Activated effector memory CD4-positive, alpha-beta T cell treated with Interleukin-2 at 50 U/mL for 16 hours (primary cell): ENCODE measurements around the gene CDKN2D.

Source experiments
- DNase-seq: peaks from one replicate; pipeline ENCODE4 v3.0.0-alpha.2; 2020

Gene CDKN2D

DNA sequence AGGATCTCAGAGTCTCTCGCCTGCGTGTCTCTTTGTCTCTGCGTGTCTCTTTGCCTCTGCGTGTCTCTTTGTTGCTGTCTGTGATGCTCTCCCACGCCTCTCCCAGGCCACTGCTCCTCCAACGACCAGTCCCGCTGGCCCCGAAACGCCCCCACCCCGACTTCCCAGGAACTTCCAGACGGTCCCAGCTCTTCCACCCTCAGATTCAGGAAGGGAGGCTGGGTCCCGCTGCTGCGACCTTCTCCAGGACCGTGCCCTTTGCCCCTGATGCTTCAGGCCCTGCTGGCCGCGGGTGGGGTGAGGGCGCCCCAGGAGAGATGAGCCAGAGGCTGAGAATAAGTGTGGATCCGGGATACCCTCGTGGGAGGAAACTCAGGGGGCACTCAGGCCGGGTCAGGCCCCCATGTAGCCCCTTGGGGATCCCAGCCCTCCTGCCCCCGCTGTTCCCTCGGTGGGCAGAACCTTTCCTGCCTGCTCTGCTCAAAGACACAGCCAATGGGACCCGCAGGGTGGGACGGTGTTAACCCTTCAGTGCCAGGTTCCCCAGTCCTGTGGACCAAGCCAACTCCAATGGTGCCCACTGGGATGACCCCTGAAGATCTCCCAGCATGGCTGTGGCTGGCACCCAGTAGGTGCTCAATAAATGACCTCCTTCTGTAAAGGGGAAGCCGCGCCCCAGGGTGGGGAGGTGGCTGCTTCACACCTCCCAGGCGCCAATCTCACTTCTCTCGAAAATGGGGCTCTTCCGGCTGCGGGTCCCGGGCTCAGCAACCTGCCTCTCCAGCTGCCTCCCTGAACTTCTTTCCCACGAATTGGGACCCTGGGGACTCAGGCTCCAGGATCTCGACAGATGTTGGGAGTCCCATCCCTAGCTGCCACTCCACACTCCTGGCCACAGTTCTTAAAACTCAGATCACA, 50.1 kb downstream of the CDKN2D start:
- no peak for DNase-seq

DNA sequence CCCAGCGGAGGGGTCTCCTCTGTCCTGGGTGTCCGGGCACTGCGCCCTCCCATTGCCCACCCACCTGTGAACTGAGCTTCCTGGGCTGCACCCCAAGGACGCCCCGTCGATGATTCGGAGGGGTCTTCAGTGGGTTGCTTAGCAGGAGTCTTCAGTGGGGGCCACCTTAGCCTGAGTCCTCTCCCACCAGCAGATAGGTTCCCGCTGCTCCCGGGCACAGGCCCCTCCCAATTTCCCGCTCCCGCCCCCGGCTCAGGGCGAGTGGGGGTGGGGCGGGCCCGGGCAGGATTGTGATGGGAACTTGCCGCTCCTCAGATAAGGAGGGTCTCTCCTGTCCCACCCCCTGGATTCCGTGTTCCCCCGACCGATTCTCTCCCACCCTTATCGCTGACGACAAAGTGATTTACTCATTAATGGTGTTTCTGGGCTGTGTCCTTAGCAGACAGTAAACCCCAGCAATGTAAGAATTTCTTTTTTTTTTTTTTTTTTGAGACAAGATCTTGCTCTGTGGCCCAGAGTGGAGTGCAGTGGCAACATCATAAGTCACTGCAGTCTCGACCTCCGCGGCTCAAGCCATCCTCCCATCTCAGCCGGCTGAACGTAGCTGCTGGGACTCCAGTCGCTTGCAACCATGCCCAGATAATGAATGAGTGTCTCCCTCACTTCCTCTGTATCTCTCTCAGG, 50.9 kb downstream of the CDKN2D start:
- DNase-seq = no peak

- no peak for DNase-seq
These were observed 51.4 kb downstream of the CDKN2D start, which contains the start of gene S1PR5 for GRCh38 chr19:10517361-10517759. Gene S1PR5, minus strand, starts transcription at chr19:10517447. Its CDS starts 2,436 bp downstream, at chr19:10515011.

GRCh38 chr19:10516671-10517286, 52.0 kb downstream of the CDKN2D start:
- DNase-seq = no peak
